Measurements from ENCODE around the gene PTGDR2.

PTGDR2 gene

DNA sequence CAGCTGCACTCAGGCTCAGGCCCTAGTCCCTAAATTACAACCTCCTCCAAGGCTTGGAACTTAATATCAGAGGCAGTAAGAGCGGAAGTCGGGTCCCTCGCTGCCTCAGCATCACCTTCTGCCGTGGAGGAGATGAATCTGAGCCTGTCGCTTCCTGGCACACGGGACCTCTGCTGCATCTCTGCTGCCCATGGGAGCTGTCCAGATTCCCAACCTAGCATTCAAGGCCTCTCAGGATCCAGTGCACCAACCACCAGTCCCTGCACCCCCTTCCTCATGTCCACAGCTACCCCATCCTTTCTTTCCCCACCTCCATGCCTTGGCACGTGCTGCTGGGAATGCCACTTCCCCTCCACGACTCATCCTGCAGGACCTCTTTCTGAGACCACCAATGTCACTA is 2.5 kb upstream of the PTGDR2 start:
- TF ChIP-seq, protein P1, sequence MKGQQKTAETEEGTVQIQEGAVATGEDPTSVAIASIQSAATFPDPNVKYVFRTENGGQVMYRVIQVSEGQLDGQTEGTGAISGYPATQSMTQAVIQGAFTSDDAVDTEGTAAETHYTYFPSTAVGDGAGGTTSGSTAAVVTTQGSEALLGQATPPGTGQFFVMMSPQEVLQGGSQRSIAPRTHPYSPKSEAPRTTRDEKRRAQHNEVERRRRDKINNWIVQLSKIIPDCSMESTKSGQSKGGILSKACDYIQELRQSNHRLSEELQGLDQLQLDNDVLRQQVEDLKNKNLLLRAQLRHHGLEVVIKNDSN (IDR thresholded peaks at IDR 0.05): no peak
- no peak for TF ChIP-seq EP300 (IDR thresholded peaks at IDR 0.05; ENCODE audit: borderline replicate concordance)
- no peak for TF ChIP-seq YY1 (IDR thresholded peaks at IDR 0.05; ENCODE audit: low read depth)
- no peak for TF ChIP-seq EGR1 (IDR thresholded peaks at IDR 0.05)
- no peak for TF ChIP-seq CEBPB (IDR thresholded peaks at IDR 0.05)
- no peak for TF ChIP-seq FOXM1 (IDR thresholded peaks at IDR 0.05; ENCODE audit: borderline replicate concordance, low read depth)

DNA sequence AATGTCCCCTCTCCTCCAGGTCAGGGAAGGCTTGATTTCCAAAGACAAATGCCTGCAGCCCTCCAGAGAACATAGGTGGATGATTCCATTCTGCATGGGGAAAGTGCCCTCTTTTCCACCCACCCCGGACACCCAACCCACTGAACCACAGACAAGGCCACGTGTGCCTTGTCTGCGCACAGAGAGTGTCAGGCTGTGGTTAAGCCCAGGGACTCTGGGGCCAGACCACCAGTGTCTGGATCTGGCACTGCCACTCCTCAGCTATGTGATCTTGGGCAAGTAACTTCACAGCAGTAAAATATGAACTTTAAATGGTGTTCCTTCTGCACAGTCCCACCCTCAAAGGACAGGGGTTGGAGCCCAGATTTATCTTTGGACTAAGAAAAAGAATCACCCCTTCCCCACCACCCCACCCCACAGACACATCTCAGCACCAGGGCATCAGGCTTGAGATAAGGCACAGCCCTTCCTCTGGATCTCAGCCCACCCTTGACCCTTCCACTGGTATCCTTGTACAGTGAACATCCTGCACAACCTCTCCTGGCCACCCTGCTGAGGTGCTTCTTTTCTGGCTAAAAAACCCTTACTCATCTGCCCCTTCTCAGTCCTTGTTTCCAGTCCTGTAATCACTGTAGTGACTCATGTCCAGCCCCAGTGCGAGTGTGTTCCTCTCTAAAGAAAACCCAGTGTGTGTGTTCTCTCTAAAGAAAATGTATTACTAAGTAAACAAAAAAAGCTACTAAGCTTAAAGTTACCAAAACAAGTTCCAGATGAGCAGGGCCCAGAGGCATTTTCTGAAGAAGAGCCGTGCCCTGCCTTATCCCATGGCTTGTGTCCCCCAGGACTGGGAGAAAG is 1.9 kb upstream of the PTGDR2 start:
- no peak for TF ChIP-seq EGR1 (IDR thresholded peaks at IDR 0.05)
- TF ChIP-seq FOXM1 (IDR thresholded peaks at IDR 0.05; ENCODE audit: borderline replicate concordance, low read depth): no peak
- TF ChIP-seq TCF12 (IDR thresholded peaks at IDR 0.05; ENCODE audit: low read depth): no peak
- no peak for TF ChIP-seq RAD21 (IDR thresholded peaks at IDR 0.05; ENCODE audit: low read depth)
- TF ChIP-seq CEBPB (IDR thresholded peaks at IDR 0.05): no peak
- no peak for TF ChIP-seq YY1 (IDR thresholded peaks at IDR 0.05; ENCODE audit: low read depth)
- no peak for TF ChIP-seq CREB1 (IDR thresholded peaks at IDR 0.05; ENCODE audit: low read depth)
- TF ChIP-seq, protein P1 (IDR thresholded peaks at IDR 0.05): no peak
- TF ChIP-seq, protein P2, sequence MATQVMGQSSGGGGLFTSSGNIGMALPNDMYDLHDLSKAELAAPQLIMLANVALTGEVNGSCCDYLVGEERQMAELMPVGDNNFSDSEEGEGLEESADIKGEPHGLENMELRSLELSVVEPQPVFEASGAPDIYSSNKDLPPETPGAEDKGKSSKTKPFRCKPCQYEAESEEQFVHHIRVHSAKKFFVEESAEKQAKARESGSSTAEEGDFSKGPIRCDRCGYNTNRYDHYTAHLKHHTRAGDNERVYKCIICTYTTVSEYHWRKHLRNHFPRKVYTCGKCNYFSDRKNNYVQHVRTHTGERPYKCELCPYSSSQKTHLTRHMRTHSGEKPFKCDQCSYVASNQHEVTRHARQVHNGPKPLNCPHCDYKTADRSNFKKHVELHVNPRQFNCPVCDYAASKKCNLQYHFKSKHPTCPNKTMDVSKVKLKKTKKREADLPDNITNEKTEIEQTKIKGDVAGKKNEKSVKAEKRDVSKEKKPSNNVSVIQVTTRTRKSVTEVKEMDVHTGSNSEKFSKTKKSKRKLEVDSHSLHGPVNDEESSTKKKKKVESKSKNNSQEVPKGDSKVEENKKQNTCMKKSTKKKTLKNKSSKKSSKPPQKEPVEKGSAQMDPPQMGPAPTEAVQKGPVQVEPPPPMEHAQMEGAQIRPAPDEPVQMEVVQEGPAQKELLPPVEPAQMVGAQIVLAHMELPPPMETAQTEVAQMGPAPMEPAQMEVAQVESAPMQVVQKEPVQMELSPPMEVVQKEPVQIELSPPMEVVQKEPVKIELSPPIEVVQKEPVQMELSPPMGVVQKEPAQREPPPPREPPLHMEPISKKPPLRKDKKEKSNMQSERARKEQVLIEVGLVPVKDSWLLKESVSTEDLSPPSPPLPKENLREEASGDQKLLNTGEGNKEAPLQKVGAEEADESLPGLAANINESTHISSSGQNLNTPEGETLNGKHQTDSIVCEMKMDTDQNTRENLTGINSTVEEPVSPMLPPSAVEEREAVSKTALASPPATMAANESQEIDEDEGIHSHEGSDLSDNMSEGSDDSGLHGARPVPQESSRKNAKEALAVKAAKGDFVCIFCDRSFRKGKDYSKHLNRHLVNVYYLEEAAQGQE (IDR thresholded peaks at IDR 0.05; ENCODE audit: low read depth): no peak
- no peak for TF ChIP-seq EP300 (IDR thresholded peaks at IDR 0.05; ENCODE audit: borderline replicate concordance)
- no peak for TF ChIP-seq ZBTB7A (IDR thresholded peaks at IDR 0.05; ENCODE audit: low read depth)
- no peak for TF ChIP-seq TAF1 (IDR thresholded peaks at IDR 0.05; ENCODE audit: low read depth)
- no peak for TF ChIP-seq NFIC (IDR thresholded peaks at IDR 0.05)

DNA sequence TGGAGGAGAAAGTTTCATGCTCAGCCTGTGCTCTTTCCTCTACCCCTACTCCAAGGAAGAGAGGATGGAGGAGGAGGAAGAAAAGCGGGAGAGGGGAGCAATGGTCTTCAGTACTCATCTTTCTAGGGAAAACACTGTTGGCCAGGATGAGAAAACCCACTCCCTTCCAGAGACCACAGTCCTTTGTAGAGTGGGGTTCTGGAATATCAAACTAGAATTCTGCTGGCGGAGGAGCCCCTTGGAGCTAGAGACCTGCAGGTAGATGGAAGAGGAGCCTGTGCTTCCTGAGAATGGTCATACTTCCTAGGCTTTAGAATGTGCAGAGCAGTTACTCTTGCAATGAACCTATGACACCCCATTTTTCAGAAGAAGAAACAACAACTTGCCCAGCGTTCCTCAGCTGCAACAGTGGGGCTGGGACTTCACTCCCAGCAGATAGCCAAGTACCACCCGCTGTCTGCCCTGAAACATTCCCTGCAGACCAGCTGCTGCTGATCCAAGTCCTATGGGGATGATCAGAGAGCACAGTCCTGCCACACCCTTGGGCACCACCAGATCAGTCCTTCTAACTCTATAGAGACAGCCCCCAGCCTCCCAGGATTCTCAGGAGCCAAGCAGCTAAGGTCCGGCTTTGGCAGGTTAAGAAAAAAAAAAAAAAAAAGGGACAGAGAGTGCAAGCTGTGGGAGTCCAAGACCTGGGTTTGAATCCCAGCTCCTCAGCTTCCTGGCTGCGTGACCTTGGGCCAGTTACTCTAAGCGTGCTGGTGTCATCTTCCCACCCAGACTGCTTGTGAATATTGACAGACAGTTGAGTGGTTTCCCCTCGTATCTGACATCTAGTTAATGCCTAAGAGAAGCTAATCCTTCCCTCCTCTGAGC is 664 bp downstream of the PTGDR2 start:
- TF ChIP-seq NFIC (IDR thresholded peaks at IDR 0.05) (no peak), FOXM1 (IDR thresholded peaks at IDR 0.05; ENCODE audit: borderline replicate concordance, low read depth) (no peak), RAD21 (IDR thresholded peaks at IDR 0.05; ENCODE audit: low read depth) (no peak), TEAD4 (IDR thresholded peaks at IDR 0.05) (no peak), CEBPB (IDR thresholded peaks at IDR 0.05) (no peak), YY1 (IDR thresholded peaks at IDR 0.05; ENCODE audit: low read depth) (no peak), EGR1 (IDR thresholded peaks at IDR 0.05) (no peak), ZBTB7A (IDR thresholded peaks at IDR 0.05; ENCODE audit: low read depth) (no peak), TAF1 (IDR thresholded peaks at IDR 0.05; ENCODE audit: low read depth) (no peak)
- TF ChIP-seq, protein P1 (IDR thresholded peaks at IDR 0.05): no peak
- TF ChIP-seq, protein P3, sequence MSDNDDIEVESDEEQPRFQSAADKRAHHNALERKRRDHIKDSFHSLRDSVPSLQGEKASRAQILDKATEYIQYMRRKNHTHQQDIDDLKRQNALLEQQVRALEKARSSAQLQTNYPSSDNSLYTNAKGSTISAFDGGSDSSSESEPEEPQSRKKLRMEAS (IDR thresholded peaks at IDR 0.05): no peak

DNA sequence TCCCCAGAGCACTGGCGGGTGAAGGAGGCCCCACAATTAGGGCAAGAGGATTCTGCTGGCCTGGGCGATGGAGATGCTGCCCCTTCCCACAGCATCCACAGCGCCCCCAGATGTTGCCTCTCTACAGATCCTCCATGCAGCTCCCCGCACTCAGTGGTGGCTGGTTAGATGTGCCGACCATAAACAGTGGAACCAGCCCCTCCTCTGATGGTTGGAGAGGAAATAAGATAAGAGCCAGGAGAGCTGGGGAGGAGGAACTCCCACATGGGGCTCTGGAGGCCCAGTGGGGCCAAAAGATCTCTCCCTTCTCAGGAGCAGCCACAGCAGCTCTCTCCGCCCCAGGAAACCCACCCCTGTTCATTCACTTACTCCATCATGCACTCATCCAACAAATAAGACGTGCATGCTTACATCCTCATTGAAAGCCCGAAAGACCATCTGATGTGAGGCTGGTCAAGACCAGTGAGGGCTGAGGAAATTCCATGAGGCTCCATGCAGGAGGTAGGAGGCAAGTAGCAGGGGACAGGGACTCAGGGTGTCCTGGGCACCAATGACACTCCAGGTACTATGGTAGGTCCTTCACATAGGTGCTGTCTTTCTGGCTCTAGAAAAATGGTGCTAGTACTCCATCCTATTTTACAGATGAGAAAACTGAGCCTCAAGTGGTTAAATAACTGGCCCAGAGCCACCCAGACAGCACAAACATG is 1.5 kb downstream of the PTGDR2 start:
- TF ChIP-seq EGR1 (IDR thresholded peaks at IDR 0.05): no peak
- no peak for TF ChIP-seq ZBTB7A (IDR thresholded peaks at IDR 0.05; ENCODE audit: low read depth)
- TF ChIP-seq CEBPB (IDR thresholded peaks at IDR 0.05): no peak
- TF ChIP-seq, protein P3 (IDR thresholded peaks at IDR 0.05): no peak
- no peak for TF ChIP-seq FOXM1 (IDR thresholded peaks at IDR 0.05; ENCODE audit: borderline replicate concordance, low read depth)

DNA sequence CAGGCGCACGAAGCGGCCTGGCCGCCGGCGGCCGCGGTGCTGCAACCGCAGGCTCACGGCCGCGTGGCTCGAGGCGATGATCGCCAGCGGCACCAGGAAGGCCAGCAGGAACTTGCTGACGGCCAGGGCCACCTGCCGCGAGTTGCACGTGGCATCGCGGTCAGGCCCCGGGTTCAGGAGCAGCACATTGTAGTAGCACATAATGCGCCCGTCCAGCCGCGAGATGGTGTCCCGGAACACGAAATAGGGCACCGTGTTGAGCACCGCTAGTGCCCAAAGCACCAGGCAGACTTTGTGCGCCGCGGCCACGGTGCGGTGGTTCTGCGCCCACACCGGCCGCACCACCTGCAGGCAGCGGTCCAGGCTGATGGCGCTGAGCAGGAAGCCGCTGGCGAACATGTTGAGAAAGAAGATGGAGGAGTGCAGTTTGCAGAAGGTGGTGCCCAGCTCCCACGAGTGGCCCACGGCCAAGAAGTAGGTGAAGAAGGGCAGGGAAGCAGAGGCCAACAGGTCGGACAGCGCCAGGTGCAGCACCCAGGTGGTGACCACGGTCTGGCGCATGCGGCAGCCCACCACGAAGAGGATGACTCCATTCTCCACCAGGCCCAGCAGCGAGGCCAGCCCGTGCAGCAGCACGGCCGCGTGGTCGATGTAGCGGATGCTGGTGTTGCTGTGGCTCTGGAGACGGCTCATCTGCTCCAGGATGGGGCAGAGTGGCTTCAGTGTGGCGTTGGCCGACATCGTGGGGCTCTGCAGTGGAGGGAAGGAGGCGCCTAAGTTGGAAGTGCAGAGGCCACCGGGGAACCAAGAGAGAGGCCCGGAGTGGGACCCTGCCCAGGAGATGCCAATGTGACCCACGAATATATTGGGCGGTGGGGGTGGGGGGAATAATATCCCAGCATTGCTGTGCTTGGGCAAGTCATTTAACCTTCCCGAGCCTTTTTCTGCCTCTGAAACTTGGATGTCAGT is 2.5 kb downstream of the PTGDR2 start:
- TF ChIP-seq YY1 (IDR thresholded peaks at IDR 0.05; ENCODE audit: low read depth) (no peak), TEAD4 (IDR thresholded peaks at IDR 0.05) (no peak), FOXM1 (IDR thresholded peaks at IDR 0.05; ENCODE audit: borderline replicate concordance, low read depth) (no peak), TAF1 (IDR thresholded peaks at IDR 0.05; ENCODE audit: low read depth) (no peak), CREB1 (IDR thresholded peaks at IDR 0.05; ENCODE audit: low read depth) (no peak), RAD21 (IDR thresholded peaks at IDR 0.05; ENCODE audit: low read depth) (no peak), ZBTB7A (IDR thresholded peaks at IDR 0.05; ENCODE audit: low read depth) (no peak), TCF12 (IDR thresholded peaks at IDR 0.05; ENCODE audit: low read depth) (no peak), NFIC (IDR thresholded peaks at IDR 0.05) (no peak), EP300 (IDR thresholded peaks at IDR 0.05; ENCODE audit: borderline replicate concordance) (no peak)
- TF ChIP-seq, protein P3 (IDR thresholded peaks at IDR 0.05): no peak
